Measurements from ENCODE around the gene TMEM248.

The TMEM248 gene

DNA sequence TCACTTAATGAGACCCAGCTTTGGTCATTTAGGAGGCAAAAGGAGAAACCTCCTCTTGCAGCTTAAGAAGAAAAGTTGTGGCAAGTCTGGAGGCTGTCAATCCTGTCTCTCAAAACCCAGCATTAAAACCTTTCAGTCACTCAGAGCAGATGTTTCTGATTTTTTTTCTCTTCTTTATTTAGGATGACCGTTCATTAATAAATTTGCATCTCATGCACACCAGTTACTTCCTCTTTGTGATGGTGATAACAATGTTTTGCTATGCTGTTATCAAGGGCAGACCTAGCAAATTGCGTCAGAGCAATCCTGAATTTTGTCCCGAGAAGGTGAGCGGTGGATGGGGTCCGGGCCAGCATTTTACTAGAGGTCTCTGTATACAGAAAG, 32.0 kb downstream of the TMEM248 start:
- Histone ChIP-seq H3K9me2 (ENCODE audit: low read depth, low read length) (no peaks in the 10 kb centered on the region), H3K79me2 (ENCODE audit: insufficient read depth, low read length) (no peaks in the 10 kb centered on the region), H2AFZ (ENCODE audit: low read length) (no peak overlapping the region), H3K36me3 (ENCODE audit: insufficient read depth, low read length) (peaks cover 90% of the 10 kb centered on the region), H4K20me1 (ENCODE audit: insufficient read depth, low read length) (no peaks in the 10 kb centered on the region), H3K9me3 (ENCODE audit: low read length) (no peaks in the 10 kb centered on the region), H3K4me3 (ENCODE audit: low read depth, low read length, poor library complexity, severe bottlenecking) (no peak overlapping the region), H3K4me2 (ENCODE audit: low read length) (no peak overlapping the region), H3K27me3 (ENCODE audit: insufficient read depth, low read length) (no peaks in the 10 kb centered on the region), H3K4me1 (ENCODE audit: insufficient read depth, low read length, severe bottlenecking) (no peaks in the 10 kb centered on the region), H3F3A (ENCODE audit: insufficient read depth, low read length) (no peaks in the 10 kb centered on the region), H3K9ac (ENCODE audit: low read length) (no peak overlapping the region), H3K27ac (ENCODE audit: low read depth, low read length, poor library complexity, severe bottlenecking) (no peak overlapping the region)
- TF ChIP-seq, protein P1, sequence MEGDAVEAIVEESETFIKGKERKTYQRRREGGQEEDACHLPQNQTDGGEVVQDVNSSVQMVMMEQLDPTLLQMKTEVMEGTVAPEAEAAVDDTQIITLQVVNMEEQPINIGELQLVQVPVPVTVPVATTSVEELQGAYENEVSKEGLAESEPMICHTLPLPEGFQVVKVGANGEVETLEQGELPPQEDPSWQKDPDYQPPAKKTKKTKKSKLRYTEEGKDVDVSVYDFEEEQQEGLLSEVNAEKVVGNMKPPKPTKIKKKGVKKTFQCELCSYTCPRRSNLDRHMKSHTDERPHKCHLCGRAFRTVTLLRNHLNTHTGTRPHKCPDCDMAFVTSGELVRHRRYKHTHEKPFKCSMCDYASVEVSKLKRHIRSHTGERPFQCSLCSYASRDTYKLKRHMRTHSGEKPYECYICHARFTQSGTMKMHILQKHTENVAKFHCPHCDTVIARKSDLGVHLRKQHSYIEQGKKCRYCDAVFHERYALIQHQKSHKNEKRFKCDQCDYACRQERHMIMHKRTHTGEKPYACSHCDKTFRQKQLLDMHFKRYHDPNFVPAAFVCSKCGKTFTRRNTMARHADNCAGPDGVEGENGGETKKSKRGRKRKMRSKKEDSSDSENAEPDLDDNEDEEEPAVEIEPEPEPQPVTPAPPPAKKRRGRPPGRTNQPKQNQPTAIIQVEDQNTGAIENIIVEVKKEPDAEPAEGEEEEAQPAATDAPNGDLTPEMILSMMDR (IDR thresholded peaks at IDR 0.05; ENCODE audit: low read length) = no peak
- TF ChIP-seq EZH2 (IDR thresholded peaks at IDR 0.05; ENCODE audit: borderline replicate concordance, low read length) = no peak

DNA sequence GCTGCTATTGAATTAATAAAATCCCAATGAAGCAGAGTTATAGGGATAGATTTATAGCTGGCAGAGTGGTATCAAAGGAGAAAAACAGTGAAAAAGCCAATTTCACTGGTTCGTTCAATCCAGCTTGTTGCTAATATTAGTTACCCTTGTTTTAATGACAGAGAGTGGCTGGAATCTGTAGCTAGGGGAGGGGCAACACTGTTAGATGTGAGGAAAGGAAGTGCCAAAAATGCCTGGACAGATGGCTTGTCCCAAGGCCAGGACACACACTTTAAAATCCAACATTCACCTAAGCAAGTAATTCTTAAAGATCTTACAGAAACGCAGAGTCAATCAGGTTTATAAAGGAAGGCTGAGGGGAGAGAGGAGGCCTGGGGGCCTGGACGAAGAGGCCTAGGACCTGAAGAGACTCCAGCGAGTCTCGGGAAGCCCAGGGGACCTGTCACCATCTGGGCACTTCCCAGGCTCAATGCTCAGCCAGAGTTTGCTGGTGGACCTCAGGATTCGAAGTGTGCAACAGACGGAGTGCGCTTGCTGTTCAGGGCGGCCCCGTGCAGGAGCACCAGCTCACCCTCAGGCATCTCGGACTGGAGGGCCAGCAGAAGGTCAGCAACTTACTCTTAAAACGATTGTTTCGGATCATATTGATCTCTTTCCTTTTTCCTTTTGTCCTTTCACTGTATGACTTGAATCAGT, 36.7 kb downstream of the TMEM248 start:
- H3K9ac ChIP-seq (ENCODE audit: low read length) = no peak overlapping the region
- no peaks in the 10 kb centered on the region for H3F3A ChIP-seq (ENCODE audit: insufficient read depth, low read length)
- H3K9me3 ChIP-seq (ENCODE audit: low read length) = no peaks in the 10 kb centered on the region
- no peak for TF ChIP-seq EZH2 (IDR thresholded peaks at IDR 0.05; ENCODE audit: borderline replicate concordance, low read length)
- TF ChIP-seq, protein P1 (IDR thresholded peaks at IDR 0.05; ENCODE audit: low read length) = no peak
- no peaks in the 10 kb centered on the region for H3K9me2 ChIP-seq (ENCODE audit: low read depth, low read length)
- no peak overlapping the region for H3K4me2 ChIP-seq (ENCODE audit: low read length)
- no peaks in the 10 kb centered on the region for H4K20me1 ChIP-seq (ENCODE audit: insufficient read depth, low read length)
- peaks cover 71% of the 10 kb centered on the region for H3K36me3 ChIP-seq (ENCODE audit: insufficient read depth, low read length)
- no peaks in the 10 kb centered on the region for H3K27me3 ChIP-seq (ENCODE audit: insufficient read depth, low read length)
- no peaks in the 10 kb centered on the region for H3K4me1 ChIP-seq (ENCODE audit: insufficient read depth, low read length, severe bottlenecking)
- H3K79me2 ChIP-seq (ENCODE audit: insufficient read depth, low read length) = no peaks in the 10 kb centered on the region
- no peak overlapping the region for H2AFZ ChIP-seq (ENCODE audit: low read length)
- no peak overlapping the region for H3K4me3 ChIP-seq (ENCODE audit: low read depth, low read length, poor library complexity, severe bottlenecking)
- no peak overlapping the region for H3K27ac ChIP-seq (ENCODE audit: low read depth, low read length, poor library complexity, severe bottlenecking)

DNA sequence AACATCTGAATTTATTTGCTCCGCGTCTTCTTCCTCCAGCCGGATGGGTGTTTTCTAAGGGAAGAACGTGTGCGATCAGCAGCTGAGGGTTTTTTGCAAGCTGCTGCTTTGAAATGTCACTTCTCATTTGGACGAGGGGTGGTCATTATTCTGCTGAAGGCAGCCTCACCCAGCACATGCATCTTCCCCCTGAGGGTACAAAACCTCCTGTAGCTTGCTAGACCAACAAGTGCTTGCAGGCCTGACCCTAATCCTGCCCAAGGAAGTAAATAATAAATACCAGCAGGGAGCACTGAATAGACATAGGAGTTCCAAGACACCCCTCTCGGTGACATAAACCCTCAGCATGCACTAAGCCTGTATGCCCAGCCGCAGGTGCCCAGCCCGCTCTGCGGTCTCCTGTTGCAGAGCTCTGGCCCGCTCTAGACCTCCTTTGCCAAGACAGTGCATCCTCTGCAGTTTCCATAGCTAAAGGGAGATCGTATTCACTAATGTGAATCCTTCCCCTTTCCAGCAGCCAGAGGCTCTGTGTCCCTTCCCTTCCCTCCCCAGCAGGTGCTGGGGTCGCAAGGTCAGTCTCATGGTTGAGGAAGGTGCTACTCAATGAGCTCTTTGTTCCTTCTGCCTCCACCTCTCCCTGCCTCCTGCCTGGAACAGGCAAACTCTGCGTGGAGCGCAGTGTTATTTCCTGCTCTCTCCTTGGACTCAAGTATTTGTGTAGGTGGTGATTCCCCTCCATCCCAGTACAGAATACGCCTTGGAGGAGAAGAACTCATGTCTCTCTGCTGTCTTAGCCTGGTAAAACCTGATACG, 37.7 kb downstream of the TMEM248 start:
- no peaks in the 10 kb centered on the region for H3K79me2 ChIP-seq (ENCODE audit: insufficient read depth, low read length)
- H4K20me1 ChIP-seq (ENCODE audit: insufficient read depth, low read length) = no peaks in the 10 kb centered on the region
- peaks cover 61% of the 10 kb centered on the region for H3K36me3 ChIP-seq (ENCODE audit: insufficient read depth, low read length)
- no peak overlapping the region for H3K9ac ChIP-seq (ENCODE audit: low read length)
- TF ChIP-seq, protein P1 (IDR thresholded peaks at IDR 0.05; ENCODE audit: low read length) = no peak
- H3K27ac ChIP-seq (ENCODE audit: low read depth, low read length, poor library complexity, severe bottlenecking) = no peak overlapping the region
- no peak overlapping the region for H3K4me2 ChIP-seq (ENCODE audit: low read length)
- H3K4me1 ChIP-seq (ENCODE audit: insufficient read depth, low read length, severe bottlenecking) = no peaks in the 10 kb centered on the region
- no peaks in the 10 kb centered on the region for H3F3A ChIP-seq (ENCODE audit: insufficient read depth, low read length)
- no peaks in the 10 kb centered on the region for H3K9me3 ChIP-seq (ENCODE audit: low read length)
- H3K4me3 ChIP-seq (ENCODE audit: low read depth, low read length, poor library complexity, severe bottlenecking) = no peak overlapping the region
- no peaks in the 10 kb centered on the region for H3K27me3 ChIP-seq (ENCODE audit: insufficient read depth, low read length)
- H2AFZ ChIP-seq (ENCODE audit: low read length) = no peak overlapping the region
- no peaks in the 10 kb centered on the region for H3K9me2 ChIP-seq (ENCODE audit: low read depth, low read length)
